Activated CD8-positive, alpha-beta T cell treated with anti-CD3 and anti-CD28 coated beads for 36 hours (primary cell): ENCODE results near the gene CDC42. TPM values are rescaled to one million over a fixed set of nuclear protein-coding genes. Genes with fewer than 3 reads are reported as not detected.

Experiments used
- ATAC-seq: fragments of 200-7000 bp; cut with Tn5 transposase; one replicate; pipeline ENCODE4 v1.10.0; 2021; ENCODE audit warnings: mild to moderate bottlenecking, moderate library complexity
- CTCF ChIA-PET: fragments of 350-600 bp; sonication (Branson Sonifier 250); formaldehyde crosslinking; loops from one replicate; lab custom pipeline; 2021; ENCODE audit warnings: antibody characterized with exemption; lab: Charles Lee
- POLR2A ChIA-PET: fragments of 350-600 bp; sonication (Branson Sonifier 250); formaldehyde crosslinking; loops from one replicate; lab custom pipeline; 2021; ENCODE audit warnings: antibody characterized with exemption; lab: Charles Lee
- DNase-seq: peaks from one replicate; pipeline ENCODE4 v3.0.0-alpha.2; 2020
- H3K27ac Mint-ChIP-seq: one replicate; pipeline ENCODE4 v1.8.0; 2021; ENCODE audit warnings: mild to moderate bottlenecking, mixed read lengths
- H3K27me3 Mint-ChIP-seq: one replicate; pipeline ENCODE4 v1.8.0; 2021; ENCODE audit warnings: mixed read lengths
- H3K36me3 Mint-ChIP-seq: one replicate; pipeline ENCODE4 v1.8.0; 2021; ENCODE audit warnings: low read depth, mixed read lengths
- H3K4me1 Mint-ChIP-seq: one replicate; pipeline ENCODE4 v1.8.0; 2021; ENCODE audit warnings: low read depth, mixed read lengths
- H3K4me3 Mint-ChIP-seq: one replicate; pipeline ENCODE4 v1.8.0; 2021; ENCODE audit warnings: mild to moderate bottlenecking, moderate library complexity, mixed read lengths
- H3K9me3 Mint-ChIP-seq: one replicate; pipeline ENCODE4 v1.8.0; 2021; ENCODE audit warnings: mixed read lengths
- intact Hi-C: fragments of 100-400 bp; cut with micrococcal nuclease; formaldehyde crosslinking; loops from one replicate; pipeline ENCODE4 v1.10.0; 2022
- total RNA-seq, 2 experiments: library from RNA; stranded (reverse); gene quantifications; one replicate each; pipeline ENCODE4 v1.2.3, GENCODE V29; 2021
- TF ChIP-seq, protein P1 (sequence below): fragments of 200-600 bp; IDR thresholded peaks from one replicate; pipeline ENCODE4 v1.8.0; 2022; ENCODE audit warnings: antibody characterized with exemption, mild to moderate bottlenecking

The CDC42 gene
- total RNA-seq, 2 experiments from 2014 or later, result 292 to 310 TPM

DNA sequence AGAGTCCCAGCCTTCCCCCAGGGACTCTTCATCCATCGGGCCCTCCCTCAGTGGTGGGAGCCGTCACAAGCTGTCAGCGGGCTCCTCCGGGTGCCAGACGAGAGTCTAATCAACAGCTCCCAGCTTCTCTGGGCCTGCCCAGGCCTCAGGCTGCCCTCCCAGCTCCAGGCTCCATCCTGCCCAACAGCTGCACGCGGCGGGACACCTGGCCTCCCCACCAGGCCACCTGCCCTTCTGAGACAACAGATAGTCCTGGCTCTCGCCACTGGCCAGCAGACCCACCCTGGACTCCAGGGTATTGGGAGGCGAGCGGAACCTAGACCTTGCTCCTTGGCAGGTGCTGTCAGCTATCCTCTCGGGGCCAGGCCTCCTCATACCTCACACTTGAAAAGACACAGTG is 87.3 kb downstream of the CDC42 start:
- Mint-ChIP-seq H3K27me3 (peaks cover 31% of the 10 kb centered on the region), H3K36me3 (no peaks in the 10 kb centered on the region), H3K4me3 (no peak overlapping the region), H3K9me3 (no peaks in the 10 kb centered on the region), H3K4me1 (peaks cover 6% of the 10 kb centered on the region), H3K27ac (no peak overlapping the region)
- TF ChIP-seq, protein P1, sequence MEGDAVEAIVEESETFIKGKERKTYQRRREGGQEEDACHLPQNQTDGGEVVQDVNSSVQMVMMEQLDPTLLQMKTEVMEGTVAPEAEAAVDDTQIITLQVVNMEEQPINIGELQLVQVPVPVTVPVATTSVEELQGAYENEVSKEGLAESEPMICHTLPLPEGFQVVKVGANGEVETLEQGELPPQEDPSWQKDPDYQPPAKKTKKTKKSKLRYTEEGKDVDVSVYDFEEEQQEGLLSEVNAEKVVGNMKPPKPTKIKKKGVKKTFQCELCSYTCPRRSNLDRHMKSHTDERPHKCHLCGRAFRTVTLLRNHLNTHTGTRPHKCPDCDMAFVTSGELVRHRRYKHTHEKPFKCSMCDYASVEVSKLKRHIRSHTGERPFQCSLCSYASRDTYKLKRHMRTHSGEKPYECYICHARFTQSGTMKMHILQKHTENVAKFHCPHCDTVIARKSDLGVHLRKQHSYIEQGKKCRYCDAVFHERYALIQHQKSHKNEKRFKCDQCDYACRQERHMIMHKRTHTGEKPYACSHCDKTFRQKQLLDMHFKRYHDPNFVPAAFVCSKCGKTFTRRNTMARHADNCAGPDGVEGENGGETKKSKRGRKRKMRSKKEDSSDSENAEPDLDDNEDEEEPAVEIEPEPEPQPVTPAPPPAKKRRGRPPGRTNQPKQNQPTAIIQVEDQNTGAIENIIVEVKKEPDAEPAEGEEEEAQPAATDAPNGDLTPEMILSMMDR, result no peak
- DNase-seq (no peak), ATAC-seq (no peak)
- intact Hi-C loops, result loop anchor here (10.0 kb wide), 3 partner anchors 135 to 495 kb away; partner anchors contain the start of gene C1QA
- CTCF ChIA-PET, result interaction anchor here (1.3 to 3.3 kb wide), 2 partner anchors 8 to 225 kb away, joined by 3 to 17 read pairs; no protein-coding TSS in a partner anchor
- POLR2A ChIA-PET, result no interaction called here

Other genes with a start within 250 kb of the CDC42 start
- under 1 TPM in 1 of 2 experiments, not detected in 1; 0.07 TPM for gene LDLRAD2, start 240.4 kb upstream of the CDC42 start, total RNA-seq
- gene HSPG2, start 115.4 kb upstream of the CDC42 start, total RNA-seq, result 10 to 100 TPM; 52.1 to 59.0 TPM
- not detected for gene CELA3B, start 75.7 kb upstream of the CDC42 start, total RNA-seq
- gene CELA3A, start 51.1 kb upstream of the CDC42 start, total RNA-seq, result not detected
- not detected for gene WNT4, start 90.4 kb downstream of the CDC42 start, total RNA-seq